Erythroblast (primary cell): ENCODE measurements around the gene ACVRL1.

Experiments
- GATA1 ChIP-seq: IDR thresholded peaks from 2 replicates; pipeline ENCODE4 v1.6.1; 2011; ENCODE audit warnings: low read depth, mild to moderate bottlenecking, control low read depth, low read length, moderate library complexity
- POLR2A ChIP-seq: IDR thresholded peaks from 2 replicates; pipeline ENCODE4 v1.6.1; 2011; ENCODE audit warnings: mild to moderate bottlenecking, low read length

DNA sequence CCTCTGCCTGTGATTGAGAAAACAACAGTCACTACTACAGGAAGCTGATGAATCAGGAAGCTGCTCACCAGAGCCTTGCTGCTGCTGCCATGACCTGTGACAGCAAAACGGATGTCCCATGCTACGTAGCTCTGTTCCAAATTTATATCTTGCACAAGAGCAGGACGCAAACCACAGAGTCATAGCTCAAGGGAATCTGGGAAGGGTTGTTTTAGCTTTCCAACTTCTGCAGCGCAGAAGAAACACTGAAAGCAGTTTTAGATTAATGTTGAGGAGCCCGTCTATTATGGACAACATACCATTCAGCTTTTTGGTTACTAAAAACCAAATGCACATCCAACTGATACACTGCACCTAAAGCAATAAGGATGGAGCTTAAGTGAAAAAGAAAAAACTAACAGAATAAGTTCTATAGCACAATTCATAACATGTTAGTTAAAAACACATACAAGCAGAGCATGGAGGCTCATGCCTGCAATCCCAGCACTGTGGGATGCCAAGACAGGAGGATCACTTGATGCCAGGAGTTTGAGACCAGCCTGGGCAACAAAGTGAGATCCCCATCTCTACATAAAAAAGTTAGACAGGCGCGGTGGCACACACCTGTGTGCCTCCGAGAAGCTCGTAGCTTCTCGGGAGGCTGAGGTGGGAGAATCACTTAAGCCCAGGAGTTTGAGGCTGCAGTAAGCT, 21.1 kb upstream of the ACVRL1 start:
- no peak for TF ChIP-seq POLR2A
- no peak for TF ChIP-seq GATA1
